KG1 (cell line): ENCODE data around the gene LIMA1.

ENCODE experiments used
- DNase-seq: peaks from one replicate; lab custom pipeline; 2025; lab: John Stamatoyannopoulos, UW

The LIMA1 gene

DNA sequence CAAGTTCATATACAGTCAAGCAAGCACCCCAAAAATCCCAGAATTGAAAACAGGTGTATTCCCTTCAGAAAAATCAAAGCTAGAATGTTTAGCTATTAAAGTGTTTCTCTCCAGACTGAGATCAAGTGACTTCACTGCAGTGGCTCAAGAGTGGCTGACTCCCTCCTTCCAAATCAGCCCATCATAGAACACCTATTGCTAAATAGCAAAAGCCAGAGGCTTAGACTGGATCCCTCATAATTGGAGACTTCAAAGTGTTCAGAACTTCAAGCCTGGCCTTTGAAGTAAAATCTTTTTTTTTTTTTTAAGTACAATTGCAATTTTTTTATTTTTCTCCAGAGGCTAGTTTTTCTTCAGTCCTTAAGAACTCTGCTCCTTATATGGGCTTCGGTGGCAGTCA, 66.1 kb downstream of the LIMA1 start:
- DNase-seq = no peak

DNA sequence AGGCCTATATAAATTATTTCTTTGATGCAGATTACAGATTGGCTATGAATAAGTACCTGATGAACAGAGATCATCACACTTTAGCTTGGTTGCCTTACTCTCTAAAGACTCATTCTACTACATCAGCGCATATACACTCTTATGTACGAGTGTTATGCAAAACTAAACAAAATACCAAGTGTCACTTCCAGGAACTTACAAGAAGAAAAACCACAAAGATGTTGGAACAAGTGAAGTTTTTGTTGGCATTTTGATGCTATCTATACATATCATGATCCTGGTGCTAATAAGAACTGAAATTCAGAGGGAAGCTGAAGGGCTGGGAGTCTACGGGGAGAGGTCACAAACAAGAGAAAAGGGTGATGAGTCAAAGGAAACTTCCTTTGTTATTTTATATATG, 68.3 kb downstream of the LIMA1 start:
- DNase-seq = no peak

DNA sequence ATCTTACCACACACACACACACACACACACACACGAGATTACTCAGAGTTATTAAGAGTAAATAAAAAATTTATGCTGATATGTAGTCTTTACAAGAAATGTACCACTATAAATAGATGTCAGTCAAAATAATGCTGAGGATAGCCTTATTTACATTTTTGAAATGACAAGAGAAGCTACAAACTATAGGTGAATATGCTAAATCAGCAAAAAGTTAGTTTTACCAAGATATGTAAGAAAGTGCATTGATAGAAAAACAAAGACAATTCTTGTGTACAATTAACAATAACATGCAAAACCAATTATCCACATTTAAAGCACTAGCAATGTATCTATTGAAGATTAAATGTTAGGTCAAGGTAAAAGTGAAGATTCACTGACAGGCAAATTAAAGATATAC, 69.3 kb downstream of the LIMA1 start:
- DNase-seq = no peak

DNA sequence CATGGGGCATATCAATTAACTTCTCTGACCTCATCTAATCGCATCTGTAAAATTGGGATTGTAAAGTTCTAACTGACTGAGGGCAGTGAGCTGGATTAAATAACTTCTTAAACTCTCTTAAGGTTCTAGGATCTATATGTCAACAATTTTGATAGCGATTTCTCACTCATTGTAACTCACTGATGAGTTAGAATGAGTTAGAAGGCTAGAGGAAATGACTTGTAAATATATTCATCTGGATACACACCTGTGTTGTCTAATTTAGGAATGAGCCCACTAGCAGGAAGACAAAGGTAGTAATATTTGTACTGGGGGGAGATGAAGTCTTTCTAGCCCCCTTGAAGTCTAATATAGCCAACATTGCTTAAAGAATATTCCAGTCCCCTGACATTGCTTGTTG, 69.9 kb downstream of the LIMA1 start:
- no peak for DNase-seq

GRCh38 chr12:50212071-50212467, 71.3 kb downstream of the LIMA1 start:
- no peak for DNase-seq

- DNase-seq = no peak
Observed at GRCh38 chr12:50211392-50212070, 71.8 kb downstream of the LIMA1 start.

GRCh38 chr12:50207424-50207823, 75.9 kb downstream of the LIMA1 start:
- DNase-seq = no peak

DNA sequence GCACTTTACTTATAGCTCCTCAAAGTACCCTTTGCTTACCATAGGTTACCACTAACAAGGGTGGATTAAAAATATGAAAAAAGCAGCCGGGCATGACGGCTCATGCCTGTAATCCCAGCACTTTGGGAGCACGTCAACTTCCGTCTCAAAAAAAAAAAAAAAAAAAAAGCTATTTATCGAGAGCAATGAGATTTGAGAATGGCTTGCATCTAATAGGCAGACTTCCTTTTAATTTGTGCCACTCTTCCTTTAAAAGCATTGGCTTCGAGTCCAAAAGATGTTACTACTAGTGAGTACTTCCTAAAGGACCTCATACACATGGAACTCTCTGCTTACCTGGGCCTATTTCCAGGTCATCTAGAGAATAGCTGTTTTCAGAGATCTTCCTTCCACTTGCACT, 77.7 kb downstream of the LIMA1 start:
- DNase-seq = no peak

DNA sequence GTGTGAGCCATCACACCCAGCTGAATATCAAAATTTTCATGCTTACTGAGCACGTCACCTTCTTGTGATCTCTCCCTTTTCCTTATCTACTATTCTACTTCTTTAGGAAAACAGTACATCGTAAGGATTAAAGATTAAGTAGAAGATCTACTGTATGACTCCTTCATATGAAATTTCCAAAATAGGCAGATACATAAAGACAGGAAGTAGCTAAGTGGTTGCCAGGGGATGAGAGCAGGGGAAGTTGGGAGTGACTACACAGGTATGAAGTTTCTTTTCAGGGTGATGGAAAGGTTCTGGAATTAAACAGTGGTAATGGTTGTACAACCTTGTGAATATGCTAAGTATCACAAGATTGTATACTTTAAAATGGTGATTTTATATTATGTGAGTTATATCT, 79.6 kb downstream of the LIMA1 start:
- DNase-seq = no peak

- no peak for DNase-seq
Observed at GRCh38 chr12:50201987-50202521, 81.3 kb downstream of the LIMA1 start.

- DNase-seq = no peak
Observed at GRCh38 chr12:50200552-50201273, 82.6 kb downstream of the LIMA1 start.

DNA sequence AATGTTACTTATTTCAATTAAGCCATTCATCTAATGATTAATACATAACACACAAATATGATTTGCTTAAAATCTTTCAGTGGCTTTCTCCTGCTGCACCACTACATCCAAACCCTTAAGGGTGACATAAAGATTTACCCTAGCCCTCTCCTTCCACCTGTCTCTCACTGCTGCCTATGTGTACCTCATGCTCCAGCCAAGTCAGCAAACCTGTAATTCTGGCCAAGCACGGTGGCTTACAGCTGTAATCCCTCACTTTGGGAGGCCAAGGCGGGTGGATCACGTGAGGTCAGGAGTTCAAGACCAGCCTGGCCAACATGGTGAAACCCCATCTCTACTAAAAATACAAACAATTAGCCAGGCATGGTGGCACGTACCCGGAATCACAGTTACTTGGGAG, 84.5 kb downstream of the LIMA1 start:
- DNase-seq = no peak

- DNase-seq = no peak
Observed at GRCh38 chr12:50197297-50197727, 86.0 kb downstream of the LIMA1 start.

DNA sequence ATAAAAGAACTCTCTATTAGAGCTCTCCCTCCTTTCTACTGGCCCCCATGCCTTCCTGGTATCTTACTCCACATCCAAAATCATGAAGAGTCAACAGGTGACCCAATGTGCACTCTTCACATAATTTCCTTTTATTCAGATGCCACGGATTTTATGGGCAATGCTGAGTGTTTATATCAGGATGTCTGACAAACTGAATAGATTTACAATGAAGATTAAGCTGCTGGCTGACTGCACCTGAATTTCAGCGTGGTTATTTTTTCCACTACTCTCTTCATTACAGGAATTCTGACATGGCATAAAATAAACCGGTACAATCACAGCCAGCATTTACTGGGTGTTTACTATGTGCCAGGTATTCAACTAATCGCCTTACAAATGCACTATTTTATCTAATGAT, 86.8 kb downstream of the LIMA1 start:
- no peak for DNase-seq

DNA sequence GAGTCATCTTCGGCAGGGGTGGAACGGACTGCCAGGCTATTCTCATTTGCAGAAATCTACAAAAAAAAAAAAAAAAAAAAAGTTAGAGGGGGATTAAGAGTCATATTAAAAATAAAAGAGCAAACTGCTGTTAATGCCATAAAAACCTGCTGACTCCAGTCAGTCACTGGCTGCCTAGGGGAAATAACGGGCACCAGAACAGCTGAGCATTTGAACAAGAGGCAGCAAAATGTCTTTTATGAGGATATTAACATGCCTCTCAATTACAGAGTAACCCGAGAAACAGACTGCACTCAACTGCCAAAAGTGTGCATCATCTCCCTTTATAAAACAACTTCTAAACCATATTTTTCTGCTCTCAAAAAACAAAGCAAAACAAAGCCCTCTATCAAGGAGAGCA, 87.5 kb downstream of the LIMA1 start:
- DNase-seq = no peak

- no peak for DNase-seq
Observed at GRCh38 chr12:50192908-50193307, 90.4 kb downstream of the LIMA1 start.

- DNase-seq = no peak
Observed at GRCh38 chr12:50192236-50192635, 91.1 kb downstream of the LIMA1 start.

- DNase-seq = no peak
Observed at GRCh38 chr12:50190859-50191258, 92.5 kb downstream of the LIMA1 start.

GRCh38 chr12:50188875-50189575, 94.3 kb downstream of the LIMA1 start:
- no peak for DNase-seq

GRCh38 chr12:50188241-50188781, 95.0 kb downstream of the LIMA1 start:
- DNase-seq = no peak

GRCh38 chr12:50187084-50187900, 96.0 kb downstream of the LIMA1 start:
- no peak for DNase-seq

DNA sequence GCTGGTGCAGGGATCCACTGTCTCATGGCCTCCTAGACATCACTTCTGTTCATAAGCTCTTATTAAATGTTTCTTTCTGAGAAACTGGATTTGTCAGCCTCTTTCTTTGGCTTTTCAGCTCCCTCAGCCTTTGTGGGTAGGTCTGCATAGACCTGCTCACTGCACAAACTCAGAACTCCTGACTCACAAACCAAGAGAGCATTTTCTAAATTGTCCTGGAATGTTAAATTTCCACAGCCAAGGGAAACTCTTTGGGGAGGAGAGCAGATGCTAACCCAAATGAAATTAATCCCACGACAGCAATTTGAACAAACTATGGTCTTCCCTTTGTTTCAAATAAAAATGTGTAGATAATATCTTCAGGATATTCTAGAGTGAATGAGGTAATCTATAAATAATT, 96.6 kb downstream of the LIMA1 start:
- DNase-seq = no peak
